Frontal cortex (tissue), 4 donors: ENCODE measurements around the gene RFX8. TPM values are rescaled to one million over a fixed set of nuclear protein-coding genes. Genes with fewer than 3 reads are reported as not detected.
"Not testable (repeated sequence)": the region's sequence is repeated elsewhere in the genome, so short reads cannot be mapped to it uniquely, and the experiment has no call there.

ENCODE experiments used
- DNase-seq, 2 donors: peaks; one replicate each; pipeline ENCODE4 v3.0.0; 2012; ENCODE audit warnings: low spot score in 2 of 2
- FAIRE-seq: peaks from 2 replicates; lab custom pipeline; 2012; peaks lifted over from hg19 to GRCh38; lab: Jason Lieb, UNC
- total RNA-seq: library from RNA; depleted of rRNA; stranded (reverse); fragments of >200 nt; gene quantifications from one replicate; pipeline ENCODE4 v1.2.3, GENCODE V29; 2014
- donor health status: control.
- donor health status: control.
- donor health status: control.

Gene RFX8
- total RNA-seq = 0.41 TPM

DNA sequence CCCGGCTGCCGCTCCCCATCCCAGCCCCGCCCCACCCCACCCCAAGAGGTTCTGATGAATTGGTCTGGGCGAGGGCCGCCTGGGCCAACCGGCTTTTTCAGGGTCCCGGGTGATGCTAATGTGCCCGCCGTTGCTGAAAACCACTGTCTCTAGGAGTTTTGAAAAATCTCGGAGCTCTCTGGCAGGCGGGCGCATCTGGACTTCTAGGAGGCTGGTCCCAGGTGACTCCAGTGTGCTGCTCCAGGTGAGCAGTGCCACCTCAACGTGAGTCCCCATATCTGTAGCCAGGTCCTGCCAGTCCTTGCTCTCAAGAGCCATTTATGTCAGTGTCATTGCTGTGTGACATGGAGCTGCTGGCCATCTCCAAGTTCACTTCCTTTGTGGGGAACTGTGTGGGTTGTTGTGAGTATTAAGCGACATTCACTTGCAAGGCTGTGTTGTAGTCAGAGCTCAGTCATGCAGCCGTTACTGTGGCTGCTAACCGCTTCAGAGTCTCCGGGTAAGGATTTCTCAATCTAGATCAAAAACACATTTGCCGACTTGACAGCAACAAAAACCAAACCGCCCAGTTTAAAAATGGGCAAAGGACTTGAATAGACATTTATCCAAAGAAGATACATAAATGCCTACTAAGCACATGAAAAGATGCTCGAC lies at the start of gene RFX8:
TSS of gene RFX8 (minus strand) at position 382 of the 654 bp plus-strand sequence. CDS start 8,264 bp downstream, outside the sequence.
- no peak for FAIRE-seq
- DNase-seq = peak; percentile 25 to 40

DNA sequence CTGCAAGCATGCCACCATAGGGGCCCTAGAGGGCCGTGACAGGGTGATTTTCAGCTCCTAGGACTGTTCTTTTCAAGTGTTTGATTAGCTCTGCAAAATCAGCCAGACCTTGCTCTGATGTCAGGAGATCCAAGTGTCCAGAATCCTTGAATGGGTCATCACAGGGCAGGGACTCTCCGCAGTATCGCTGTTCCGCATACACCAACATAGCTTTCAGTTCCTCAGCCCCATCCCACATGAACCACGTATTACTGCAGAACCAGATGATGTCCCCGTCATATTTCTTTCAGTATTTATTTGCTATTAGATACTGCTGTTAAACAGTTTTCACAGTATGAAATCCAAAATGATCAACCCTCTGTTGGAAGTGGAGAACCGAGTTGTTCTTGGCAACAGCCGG lies 46.6 kb upstream of the RFX8 start:
- FAIRE-seq (no peak), DNase-seq (no peak)

DNA sequence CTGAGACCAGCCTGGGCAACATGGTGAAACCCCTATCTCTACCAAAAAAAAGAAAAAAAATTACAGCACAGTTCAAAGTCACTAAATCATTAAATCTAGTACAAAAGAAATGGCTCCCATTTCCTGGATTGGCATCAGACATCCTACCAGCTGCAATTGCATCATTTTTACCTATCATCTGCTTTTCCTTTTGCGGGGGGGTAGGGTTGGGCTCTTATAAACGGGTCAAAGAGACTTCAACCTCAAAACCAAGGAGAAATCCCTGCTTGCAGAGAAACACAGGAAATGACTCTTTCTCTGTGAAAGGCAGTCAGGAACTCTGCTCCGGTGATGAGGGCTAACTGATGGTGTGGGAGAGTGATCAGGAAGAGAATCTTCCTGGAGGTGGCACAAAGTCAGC lies 45.3 kb upstream of the RFX8 start:
- DNase-seq = no peak
- no peak for FAIRE-seq

DNA sequence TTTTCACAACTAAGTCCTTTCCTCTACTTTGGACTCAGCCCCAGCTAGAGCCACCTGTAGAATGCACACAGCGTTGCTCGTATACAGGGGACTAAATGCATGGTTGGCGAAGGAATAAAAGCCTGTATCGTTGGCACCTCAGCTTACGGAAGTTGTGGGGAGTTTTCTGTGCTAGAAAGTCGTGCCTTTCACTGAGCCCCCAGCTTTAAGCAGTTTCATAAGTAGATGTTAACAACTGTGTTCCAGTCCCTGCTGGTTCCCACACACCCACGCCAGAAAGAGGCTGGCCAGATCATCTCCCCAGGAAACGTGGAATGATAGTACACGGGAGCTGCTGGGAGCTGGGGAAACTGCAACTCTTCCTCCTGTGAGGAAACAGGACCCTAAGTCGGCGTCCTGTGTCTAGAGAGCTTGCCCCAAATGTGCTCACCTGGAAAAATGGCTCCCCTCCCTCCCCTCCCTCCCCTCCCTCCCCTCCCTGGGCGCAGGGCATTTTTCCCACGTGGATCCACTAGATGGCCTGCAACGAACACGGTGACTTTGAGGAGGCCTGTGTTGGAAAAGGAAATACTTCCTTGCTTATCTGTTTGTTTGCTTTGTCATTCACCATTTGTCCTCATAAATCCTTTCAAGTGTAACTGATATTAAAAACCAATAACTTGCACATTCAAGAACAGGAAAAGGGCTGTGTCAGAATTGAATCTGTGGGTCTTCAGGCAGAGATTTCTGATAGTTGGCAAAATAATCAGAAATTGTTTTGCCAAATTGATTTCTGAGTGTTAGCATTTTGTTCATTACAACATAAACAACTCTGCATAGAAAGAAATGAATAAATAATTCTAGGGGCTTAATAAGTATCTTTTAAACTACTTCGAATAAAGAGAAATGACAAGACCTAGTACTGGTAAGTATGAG lies 43.9 kb upstream of the RFX8 start:
- FAIRE-seq = no peak
- DNase-seq = peak; percentile 9 to 25

DNA sequence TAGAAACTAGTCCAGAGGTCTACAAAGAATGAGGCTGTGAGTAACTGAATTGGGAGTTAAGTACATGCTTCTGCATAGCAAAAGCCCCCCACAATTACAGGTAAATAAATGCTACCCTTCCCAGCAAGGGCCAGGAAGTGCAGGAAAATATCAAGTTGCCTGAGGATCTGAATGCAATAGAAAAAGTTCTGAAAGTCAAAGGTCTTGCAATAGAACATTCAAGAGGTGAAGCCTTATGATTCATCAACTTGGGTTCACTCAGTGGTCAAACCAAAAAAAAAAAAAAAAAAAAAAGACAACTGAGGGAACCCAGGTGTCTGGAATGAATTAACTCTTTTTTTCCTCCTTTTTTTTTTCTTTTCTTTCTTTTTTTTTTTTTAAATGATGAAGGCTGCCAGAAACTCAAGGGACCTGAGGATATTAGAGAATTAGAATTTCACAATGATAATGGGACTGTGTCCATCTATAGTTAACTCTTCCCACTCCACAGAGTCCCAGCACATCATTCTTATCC lies 42.9 kb upstream of the RFX8 start:
- FAIRE-seq (no peak), DNase-seq (no peak)

DNA sequence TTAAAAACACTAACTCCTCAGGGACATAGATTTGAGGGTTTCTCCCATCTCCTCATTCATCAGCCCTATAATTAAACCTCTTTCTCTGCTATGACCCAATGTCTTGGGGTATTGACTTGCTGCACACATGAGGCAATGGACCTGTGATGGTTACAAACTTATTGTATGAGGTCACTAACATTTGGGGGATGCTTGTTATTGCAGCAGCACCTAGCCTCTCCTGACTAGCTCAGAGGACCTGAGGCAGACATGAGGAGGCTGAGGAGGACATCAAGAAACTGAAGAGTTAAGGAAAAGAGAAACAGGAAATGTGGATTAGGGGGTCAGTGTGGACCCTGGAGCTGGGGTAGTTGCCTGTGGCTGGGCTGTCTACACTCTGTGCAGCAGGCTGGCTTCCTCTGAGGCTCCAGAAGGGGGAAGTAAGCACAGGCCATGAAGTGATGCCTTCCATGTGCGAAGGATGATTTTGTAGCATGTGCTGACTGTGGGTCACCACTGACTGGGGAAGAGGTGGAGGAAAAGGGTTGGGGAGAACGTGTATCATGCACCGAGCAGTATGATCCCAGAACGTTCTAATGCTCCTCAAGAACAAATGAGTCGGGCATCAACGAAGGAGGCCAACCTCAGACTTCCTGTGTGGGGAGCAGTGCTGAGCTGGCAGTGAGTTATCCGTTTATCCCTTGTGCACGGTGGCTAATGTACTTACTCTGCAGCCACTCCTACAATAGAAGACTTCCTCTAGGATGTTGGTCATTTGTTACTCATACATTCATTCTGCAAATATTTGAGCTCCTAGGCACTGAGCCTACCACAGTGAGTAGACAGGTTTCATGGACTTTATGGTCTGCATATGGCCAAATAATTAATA lies 42.1 kb upstream of the RFX8 start:
- FAIRE-seq = no peak

DNA sequence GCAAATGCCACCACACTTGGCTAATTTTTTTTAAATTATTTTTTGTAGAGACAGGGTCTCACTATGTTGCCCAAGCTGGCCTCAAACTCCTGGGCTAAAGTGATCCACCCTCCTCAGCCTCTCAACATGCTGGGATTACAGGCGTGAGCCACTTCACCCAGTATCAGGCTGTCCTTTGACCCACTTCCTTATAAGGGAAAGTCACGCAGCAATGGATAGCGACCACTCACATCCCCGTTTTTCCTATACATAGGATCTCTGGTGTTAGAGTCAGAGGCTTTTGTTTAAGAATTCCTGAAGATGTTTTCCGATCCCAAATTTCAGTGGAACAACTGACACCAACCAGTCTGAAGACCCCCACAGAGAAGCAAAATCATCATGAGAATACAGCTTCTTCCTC lies 41.4 kb upstream of the RFX8 start:
- no peak for FAIRE-seq
- DNase-seq = no peak

More for the DNA sequence above, 42.1 kb upstream of the RFX8 start:
- DNase-seq = no peak

DNA sequence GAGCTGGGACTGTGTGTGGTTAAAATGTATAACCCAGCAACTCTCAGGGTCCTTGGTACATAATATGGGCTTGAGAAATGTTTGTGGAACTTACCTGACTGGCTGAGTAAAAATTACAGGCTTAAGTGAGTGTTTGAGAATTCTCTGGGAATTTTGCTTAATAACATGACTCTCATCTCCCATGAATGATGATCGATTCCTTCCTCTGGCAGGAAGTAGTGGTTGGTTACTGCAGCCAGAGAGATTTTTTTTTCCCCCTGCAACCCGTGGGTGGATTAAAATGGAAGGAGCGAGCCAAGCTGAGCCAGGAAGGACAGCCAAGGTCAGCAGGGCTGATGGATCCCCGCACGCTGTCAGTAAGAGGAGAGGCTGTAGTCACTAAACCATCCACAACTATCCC lies 40.6 kb upstream of the RFX8 start:
- FAIRE-seq (no peak), DNase-seq (no peak)

DNA sequence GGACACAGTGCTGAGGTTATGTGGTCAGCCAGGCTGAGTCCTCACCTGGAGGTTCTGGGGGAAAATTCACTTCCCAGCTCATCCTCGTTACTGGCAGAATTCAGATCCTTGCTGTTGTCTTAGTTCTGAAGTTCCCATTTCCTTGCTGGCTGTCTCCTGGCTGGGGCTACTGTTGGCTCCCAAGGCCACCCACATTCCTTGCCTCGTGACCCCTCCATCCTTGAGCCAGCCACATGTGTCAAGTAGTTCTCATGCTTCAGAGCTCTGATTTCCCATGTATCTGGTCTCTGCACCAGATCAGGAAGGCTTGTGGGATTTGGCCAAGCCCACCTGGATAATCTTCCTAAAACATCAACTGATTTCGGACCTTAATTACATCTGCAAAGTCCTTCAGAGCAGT lies 38.1 kb upstream of the RFX8 start:
- DNase-seq = no peak
- FAIRE-seq = no peak

DNA sequence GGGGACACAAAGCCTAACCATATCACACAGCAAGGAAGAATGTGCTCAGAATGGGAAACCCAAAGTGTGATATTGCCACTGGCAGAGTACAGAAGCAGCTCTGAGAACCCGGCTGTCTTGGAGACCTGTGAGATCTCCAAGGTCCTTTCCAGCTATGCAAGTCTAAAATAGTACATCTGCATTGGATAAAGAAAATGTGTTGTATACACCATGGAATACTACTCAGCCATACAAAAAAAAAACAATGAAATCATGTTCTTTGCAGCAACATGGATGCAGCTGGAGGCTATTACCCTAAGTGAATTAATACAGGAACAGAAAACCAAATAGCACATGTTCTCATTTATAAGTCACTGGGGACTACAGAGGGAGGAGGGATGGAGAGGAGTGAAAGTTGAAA lies 36.5 kb upstream of the RFX8 start:
- DNase-seq (no peak), FAIRE-seq (no peak)

DNA sequence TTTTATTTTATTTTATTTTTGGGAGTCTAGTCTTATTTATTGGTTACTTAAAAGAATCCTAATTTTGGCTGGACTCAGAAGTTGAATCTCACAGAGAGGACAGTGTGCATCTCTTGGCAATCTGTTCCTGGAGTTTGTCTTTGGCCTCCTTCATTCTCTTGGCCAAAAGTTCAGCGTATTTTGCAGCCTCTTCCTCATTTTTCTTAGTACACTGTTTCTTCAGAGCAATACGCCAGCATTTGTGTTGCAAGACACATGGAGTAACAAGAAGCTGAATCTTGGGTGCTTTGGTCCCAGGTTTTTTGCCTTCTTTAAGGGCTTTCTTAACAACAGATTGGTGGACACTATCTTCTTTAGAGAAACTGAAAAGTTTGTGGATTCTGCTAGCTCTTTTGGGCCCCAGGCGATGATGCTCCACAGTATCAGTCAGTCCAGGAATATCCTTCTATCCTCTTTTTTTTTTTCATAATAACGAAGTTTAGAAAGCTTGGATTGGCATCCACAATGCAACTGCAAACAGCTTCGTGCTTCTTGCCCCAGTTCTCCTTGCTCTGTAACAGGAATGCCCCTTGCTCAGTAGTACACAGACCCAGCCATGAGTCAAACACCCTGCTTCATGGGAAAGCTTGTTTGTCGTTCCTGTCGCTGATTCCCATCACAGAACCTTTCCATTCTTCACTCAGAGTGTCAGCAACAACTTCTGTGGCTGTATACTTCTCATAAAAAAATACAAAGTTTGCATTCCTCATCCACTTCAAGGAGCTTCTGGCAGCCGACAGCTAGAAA lies 34.8 kb upstream of the RFX8 start:
- FAIRE-seq (no peak), DNase-seq (no peak)

DNA sequence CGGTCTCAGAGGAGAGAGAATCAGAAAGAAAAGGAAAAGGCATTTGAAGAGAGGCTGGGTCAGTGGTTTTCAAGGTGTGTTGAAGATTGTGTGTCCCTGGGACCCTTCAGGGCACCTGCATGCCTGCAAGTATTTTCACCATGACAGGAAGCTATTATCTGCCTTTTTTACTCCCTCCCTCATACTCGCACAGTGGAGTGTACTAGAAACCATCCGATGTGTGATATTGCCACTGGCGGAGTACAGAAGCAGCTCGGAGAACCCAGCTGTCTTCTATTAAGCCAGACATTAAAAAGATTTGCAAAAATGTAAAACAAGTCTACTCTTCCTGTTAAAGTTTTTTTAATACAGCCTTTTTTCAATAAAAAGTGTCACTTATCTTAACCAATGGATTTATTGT lies 33.7 kb upstream of the RFX8 start:
- DNase-seq (no peak), FAIRE-seq (no peak)

DNA sequence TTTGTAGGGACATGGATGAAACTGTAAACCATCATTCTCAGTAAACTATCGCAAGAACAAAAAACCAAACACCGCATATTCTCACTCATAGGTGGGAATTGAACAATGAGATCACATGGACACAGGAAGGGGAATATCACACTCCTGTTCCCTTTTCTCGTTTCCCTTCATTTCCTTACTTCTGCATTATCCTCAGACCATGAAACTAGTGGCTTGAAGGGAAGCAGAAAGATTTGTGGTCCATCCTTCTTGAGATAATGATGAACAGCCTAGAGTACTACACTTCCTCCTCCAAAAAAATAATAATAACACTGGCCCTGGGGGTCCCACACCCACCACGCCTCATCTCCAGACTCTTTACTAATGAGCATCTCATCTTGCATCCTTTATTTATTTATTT lies 30.4 kb upstream of the RFX8 start:
- not testable (repeated sequence) for FAIRE-seq, DNase-seq

DNA sequence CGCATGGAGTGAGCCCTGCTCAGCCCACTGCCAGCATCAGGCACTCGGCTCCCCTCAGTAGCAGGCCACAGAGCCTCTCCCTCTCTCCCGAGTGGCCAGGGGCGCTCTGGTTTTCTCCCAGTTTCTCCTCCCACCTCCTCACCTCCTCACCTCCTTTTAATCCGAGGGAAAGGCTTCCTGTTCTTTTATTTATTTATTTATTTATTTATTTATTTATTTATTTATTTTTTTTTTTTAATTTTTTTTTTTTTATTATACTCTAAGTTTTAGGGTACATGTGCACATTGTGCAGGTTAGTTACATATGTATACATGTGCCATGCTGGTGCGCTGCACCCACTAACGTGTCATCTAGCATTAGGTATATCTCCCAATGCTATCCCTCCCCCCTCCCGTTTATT lies 29.8 kb upstream of the RFX8 start:
- DNase-seq, FAIRE-seq: not testable (repeated sequence)

DNA sequence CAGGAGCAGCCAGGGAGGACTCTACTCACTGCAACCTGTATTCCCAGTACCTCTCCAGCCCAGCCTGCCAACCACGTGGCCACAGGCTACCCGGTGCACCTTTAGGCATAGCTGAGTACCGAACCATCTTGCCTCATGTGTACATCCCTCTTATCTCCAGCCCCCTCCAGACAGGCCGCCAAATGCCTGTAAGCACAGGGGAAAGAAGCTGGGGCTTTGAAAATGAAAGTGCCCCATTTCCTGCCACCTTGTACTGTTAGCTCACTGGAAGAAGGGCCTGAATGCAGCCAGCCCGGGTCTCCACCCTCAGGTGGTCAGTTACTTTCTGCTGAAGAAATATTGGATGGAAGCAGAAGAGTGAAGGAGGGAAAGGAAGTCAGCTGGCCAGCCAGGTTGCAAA lies 27.2 kb upstream of the RFX8 start:
- DNase-seq = no peak
- FAIRE-seq = no peak

DNA sequence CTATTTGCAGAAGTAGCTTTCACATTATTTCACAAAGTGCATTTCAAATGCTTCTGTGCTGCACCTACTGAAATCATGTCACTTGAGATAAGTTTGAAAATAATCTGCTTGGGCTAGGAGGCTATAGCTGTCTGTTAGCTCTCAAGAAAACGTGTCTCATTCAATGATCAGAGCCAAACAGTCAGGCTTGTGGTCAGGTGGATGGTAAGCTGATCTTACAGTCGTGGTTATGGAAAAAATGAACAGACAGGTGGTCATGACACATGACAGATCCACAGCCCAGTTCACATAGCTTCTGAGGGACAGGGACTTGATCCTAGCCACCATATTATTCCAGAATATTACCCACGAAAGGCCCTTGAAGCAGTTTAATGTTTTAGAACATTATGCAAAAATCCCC lies 26.5 kb upstream of the RFX8 start:
- no peak for DNase-seq
- FAIRE-seq = no peak

DNA sequence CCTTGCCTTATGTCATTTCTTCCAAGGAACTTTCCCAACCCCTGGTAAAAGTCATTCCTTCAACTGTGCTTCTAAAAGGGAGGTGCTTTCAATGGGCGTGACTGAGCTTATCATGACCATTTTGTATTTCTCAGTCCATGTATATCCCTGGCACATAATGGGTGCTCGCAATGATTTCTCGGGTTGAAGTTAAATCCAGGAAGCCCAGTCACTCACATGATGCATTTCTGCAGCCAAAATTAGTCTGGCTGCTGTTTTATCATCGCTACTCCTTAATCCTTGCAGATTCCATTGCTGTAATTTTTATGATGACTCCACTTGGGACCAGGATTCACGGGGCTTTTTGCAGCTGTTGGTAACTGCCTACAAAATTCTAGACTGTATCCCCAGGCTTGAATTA lies 25.9 kb upstream of the RFX8 start:
- FAIRE-seq = no peak
- DNase-seq = no peak

DNA sequence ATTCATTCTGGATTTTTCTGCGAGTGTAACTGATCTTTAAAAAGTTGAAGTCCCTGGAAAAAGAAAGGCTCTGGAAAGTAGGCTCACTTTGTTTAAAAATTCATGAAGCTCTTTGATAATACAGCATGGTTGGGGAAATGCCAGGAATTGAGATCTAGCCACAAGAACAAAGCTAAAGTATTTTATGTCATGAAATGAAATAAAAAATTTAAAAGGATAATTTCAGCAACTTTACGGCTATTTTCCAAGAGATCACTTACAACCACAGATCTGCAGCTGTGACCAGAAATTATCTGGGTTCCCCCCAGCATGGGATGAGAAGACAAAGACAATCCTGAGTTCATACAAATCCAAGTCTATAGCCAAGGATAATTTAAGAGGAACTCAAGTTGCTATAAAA lies 25.3 kb upstream of the RFX8 start:
- FAIRE-seq = no peak

DNA sequence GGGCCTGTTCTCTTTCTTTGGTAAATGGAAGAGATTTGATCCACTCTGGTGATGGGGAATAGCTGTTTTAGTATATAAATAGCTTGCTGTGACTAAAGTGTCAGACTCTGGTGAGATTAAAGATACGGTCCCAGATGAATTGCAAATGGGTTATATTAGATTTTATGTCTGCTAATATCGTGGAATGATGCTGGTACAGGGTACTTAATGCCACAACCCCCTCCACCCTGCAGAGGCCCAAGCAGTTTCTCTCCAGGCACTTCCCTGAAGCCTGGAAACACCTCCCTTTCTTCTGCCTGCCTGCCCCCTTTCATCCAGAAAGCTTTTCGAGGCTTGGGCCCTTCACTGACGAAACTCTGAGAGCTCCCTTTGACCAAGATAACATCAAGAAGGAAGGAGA lies 21.4 kb upstream of the RFX8 start:
- FAIRE-seq = no peak
- no peak for DNase-seq

More for the DNA sequence above, 25.3 kb upstream of the RFX8 start:
- no peak for DNase-seq
